Suprapubic skin (tissue), 3 donors: ENCODE measurements around the gene OR2H1.

ENCODE experiments used
- CTCF ChIP-seq, 2 donors: fragments of 200-600 bp in 1 of 2; fragments of 450-650 bp in 1 of 2; sonication (generic) in 1 of 2; IDR thresholded peaks; one replicate each; pipeline ENCODE4 v1.5.1; 2016 to 2019; ENCODE audit warnings: antibody characterized with exemption in 2 of 2, mild to moderate bottlenecking in 1 of 2, moderate library complexity in 1 of 2
- POLR2A ChIP-seq, 2 donors: fragments of 450-650 bp; IDR thresholded peaks; one replicate each; pipeline ENCODE4 v1.6.1; 2017; ENCODE audit warnings: antibody characterized with exemption in 2 of 2, mild to moderate bottlenecking in 2 of 2, moderate library complexity in 2 of 2

- TF ChIP-seq CTCF (IDR thresholded peaks at IDR 0.05) (no peak), POLR2A (IDR thresholded peaks at IDR 0.05) (no peak)
Measured at GRCh38 chr6:29426654-29427053, 30.3 kb upstream of the OR2H1 start.
